Measurements from ENCODE around the gene COL11A1.
"Not testable (repeated sequence)": the region's sequence is repeated elsewhere in the genome, so short reads cannot be mapped to it uniquely, and the experiment has no call there.

The COL11A1 gene

GRCh38 chr1:102834688-102835320 is 273.5 kb downstream of the COL11A1 start:
- no peak for DNase-seq (ENCODE audit: low read depth)

DNA sequence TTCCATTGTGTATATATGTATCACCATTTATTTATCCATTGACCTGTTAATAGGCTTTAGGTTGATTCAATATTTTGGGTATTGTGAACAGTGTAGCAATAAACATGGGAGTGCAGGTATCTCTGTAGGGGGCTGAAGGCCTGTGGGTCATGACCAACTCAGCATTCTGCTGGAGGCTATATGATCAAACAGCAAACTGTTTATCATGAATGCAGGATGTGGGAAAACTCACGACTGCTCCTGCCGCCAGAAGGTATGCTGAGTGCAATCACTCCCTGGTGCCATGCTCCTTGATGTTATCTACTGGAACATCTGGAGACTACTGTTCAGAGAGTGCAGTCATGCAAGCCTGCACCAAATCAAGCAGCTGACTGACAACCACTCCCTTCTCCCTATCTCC is 275.2 kb downstream of the COL11A1 start:
- no peak for DNase-seq (ENCODE audit: low read depth)

DNA sequence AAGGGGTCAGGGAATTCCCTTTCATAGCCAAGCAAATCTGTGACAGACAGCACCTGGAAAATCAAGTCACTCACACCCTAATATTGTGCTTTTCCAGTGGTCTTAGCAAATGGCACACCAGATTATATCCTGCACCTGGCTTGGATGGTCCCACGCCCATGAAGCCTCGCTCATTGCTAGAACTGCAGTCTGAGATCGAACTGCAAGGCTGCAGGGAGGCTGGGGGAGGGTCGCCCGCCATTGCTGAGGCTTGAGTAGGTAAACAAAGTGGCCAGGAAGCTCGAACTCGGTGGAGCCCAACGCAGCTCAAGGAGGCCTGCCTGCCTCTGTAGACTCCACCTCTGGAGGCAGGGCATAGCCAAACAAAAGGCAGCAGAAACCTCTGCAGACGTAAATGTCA is 281.6 kb downstream of the COL11A1 start:
- not testable (repeated sequence) for DNase-seq (ENCODE audit: low read depth)

All from activated gamma-delta T cell treated with anti-CD3 and anti-CD28 coated beads, Interleukin-2, amount 50 U/mL, for 16 hours (primary cell).